Epithelial cell of proximal tubule (primary cell): ENCODE results near the gene RIPOR3. TPM values are rescaled to one million over a fixed set of nuclear protein-coding genes. Genes with fewer than 3 reads are reported as not detected.

Source experiments
- DNase-seq: peaks from one replicate; pipeline ENCODE4 v3.0.0-alpha.2; 2011; ENCODE audit warnings: low read depth
- H3K4me3 ChIP-seq: 2 replicates; pipeline ENCODE4 v1.5.1; 2011; ENCODE audit warnings: low read depth, mild to moderate bottlenecking, low read length
- CTCF ChIP-seq: conservative IDR thresholded peaks from 2 replicates; pipeline ENCODE4 v1.5.1; 2012; ENCODE audit warnings: low read depth, mild to moderate bottlenecking, low read length
- total RNA-seq: library from RNA; depleted of rRNA; stranded (reverse); fragments of >200 nt; gene quantifications from 2 replicates; pipeline ENCODE4 v1.2.3, GENCODE V29; 2015

The RIPOR3 gene
- total RNA-seq, 1 donor from 2014 or later = 1.8 TPM

GRCh38 chr20:50691573-50692551 lies 520 bp upstream of the RIPOR3 start:
- H3K4me3 ChIP-seq = peak overlapping the region; percentile 47
- no peak for DNase-seq
- no peak for TF ChIP-seq CTCF

DNA sequence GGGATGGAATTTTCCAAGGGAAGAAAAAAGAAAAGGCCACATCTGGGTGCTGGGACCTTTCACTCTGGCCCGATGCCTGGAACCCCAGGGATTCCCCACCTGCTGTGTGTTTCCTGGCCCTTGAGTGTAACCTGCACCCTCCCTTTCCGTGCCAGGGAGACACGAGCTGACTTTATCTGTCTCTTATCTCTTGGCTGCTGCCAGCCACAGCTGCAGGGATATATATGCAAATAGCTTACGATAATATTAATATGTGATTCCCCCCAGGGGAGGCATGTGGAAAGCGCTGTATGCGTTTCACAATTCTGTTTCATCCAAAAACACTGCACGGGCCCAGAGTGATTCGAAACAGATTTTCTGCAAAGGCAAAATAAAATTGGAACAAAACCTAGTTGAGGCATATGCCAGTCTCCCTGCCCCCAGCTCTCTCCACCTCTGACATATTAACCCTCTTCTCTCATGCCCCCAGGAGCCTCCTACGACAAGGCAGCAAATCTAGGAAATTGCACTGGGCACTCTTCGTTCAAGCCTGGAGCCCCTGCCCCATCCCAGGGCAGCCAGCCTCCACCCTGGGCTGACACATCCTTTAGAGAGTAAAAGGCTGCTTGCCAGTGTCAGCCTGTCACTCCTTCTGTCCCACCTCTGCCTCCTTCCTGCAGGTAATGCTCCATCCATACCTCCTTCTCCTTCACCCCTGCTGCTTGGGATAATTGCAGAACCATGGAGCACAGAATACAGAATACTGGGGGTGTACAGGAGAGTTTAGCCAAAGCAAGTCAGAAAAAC lies 1.3 kb downstream of the RIPOR3 start:
- peak overlapping the region; percentile 47 for H3K4me3 ChIP-seq
- no peak for DNase-seq

DNA sequence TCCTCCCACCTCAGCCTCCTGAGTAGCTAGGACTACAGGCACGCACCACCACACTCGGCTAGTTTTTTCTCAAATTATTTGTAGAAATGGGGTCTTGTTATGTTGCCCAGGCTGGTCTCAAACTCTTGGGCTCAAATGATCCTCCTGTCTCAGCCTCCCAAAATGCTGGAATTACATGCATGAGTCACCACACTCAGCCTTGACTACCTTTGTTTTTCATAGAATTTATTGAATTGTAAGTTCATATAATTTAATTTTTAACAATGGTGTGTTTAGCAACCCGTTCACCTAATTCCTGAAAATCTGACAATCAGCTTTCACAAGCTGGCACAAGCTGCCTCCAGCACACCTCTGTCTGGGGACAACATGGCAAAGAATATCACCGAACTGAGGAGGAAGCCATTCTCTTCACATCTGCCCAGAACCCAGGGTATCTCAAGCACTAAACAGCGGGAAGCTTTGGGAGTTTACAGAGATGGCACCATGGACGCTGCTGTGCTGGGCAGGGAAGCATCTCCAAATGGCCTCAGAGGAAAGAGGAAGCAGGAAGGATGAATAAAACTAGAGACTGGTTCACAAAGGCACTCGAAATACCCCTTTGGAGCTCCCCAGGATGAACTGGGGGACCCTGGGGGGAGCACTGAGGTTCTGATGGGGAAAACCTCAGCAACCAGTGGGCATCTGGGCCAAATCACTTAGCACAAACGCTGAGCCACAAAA lies 2.9 kb downstream of the RIPOR3 start:
- H3K4me3 ChIP-seq = no peak overlapping the region
- TF ChIP-seq CTCF = no peak
- no peak for DNase-seq

More for the DNA sequence above, 1.3 kb downstream of the RIPOR3 start:
- no peak for TF ChIP-seq CTCF

DNA sequence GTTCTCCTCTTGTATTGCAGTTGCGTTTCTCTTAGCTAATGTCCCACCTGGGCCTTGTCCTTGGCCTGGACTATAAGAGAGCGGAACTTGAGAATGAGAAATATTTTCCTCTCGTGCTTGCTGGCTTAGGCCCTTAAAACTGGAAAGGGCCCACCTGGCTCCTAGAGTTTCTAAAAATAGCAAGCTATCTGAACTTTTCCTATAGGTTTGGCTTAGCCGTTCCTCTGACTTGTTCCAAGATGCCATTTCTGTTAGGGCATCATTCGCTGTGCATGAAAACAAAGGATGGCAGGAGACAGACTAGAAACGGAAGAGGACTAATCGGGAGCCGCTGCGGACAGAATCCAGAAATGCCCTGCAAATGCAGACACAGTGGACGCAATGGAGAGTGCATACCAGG lies 4.5 kb downstream of the RIPOR3 start:
- H3K4me3 ChIP-seq = no peak overlapping the region
- no peak for TF ChIP-seq CTCF
- DNase-seq = no peak

- no peak overlapping the region for H3K4me3 ChIP-seq
- DNase-seq = no peak
- no peak for TF ChIP-seq CTCF
These were observed 7.8 kb downstream of the RIPOR3 start for GRCh38 chr20:50683570-50683969.

GRCh38 chr20:50682947-50683530 lies 8.3 kb downstream of the RIPOR3 start:
- TF ChIP-seq CTCF = no peak
- no peak overlapping the region for H3K4me3 ChIP-seq
- no peak for DNase-seq
